GM12878 (cell line): Measurements from ENCODE around the gene FBRSL1.

Source experiments
- JUND ChIP-seq: IDR thresholded peaks from 2 replicates; pipeline ENCODE4 v1.6.1; 2012; ENCODE audit warnings: low read depth, mild to moderate bottlenecking, low read length, improper control_type of control experiment, moderate library complexity
- TF ChIP-seq, protein P1 (sequence below), 3 experiments: IDR thresholded peaks in 2 of 3; conservative IDR thresholded peaks in 1 of 3; 2 replicates each; pipeline ENCODE4 v1.5.1; 2011; ENCODE audit warnings: low read depth in 3 of 3, low read length in 3 of 3, mild to moderate bottlenecking in 3 of 3, control low read depth in 2 of 3, moderate library complexity in 2 of 3, inconsistent platforms in 1 of 3, mixed read lengths in 1 of 3; ENCODE audit not compliant: control insufficient read depth in 2 of 3, insufficient read depth in 1 of 3; ENCODE audit errors: extremely low read depth in 1 of 3
- TF ChIP-seq, protein P2 (sequence below): fragments of 450-650 bp; formaldehyde crosslinking; IDR thresholded peaks from 2 replicates; pipeline ENCODE4 v1.5.0; 2022; ENCODE audit warnings: mild to moderate bottlenecking, missing genetic modification characterization

DNA sequence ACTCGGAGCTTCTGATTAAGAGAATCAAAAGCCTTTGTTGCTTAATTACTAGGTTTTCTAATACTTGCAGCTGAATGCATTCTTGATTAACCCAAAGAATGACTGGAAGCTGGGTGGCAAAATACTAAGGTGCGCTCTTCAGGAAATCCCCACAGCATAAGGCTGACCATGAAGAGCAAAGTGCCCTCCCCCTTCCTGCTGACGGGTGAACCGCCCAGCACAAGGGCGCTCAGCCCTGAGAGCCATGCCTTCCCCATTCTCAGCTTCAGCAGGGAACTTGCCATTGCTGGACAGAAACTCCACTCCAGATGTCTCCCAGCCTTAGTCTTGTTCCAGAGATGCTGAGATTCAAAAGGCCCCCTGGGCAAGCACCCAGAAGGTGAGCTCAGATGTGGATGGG lies 27.2 kb upstream of the FBRSL1 start:
- TF ChIP-seq, protein P1, sequence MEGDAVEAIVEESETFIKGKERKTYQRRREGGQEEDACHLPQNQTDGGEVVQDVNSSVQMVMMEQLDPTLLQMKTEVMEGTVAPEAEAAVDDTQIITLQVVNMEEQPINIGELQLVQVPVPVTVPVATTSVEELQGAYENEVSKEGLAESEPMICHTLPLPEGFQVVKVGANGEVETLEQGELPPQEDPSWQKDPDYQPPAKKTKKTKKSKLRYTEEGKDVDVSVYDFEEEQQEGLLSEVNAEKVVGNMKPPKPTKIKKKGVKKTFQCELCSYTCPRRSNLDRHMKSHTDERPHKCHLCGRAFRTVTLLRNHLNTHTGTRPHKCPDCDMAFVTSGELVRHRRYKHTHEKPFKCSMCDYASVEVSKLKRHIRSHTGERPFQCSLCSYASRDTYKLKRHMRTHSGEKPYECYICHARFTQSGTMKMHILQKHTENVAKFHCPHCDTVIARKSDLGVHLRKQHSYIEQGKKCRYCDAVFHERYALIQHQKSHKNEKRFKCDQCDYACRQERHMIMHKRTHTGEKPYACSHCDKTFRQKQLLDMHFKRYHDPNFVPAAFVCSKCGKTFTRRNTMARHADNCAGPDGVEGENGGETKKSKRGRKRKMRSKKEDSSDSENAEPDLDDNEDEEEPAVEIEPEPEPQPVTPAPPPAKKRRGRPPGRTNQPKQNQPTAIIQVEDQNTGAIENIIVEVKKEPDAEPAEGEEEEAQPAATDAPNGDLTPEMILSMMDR (IDR thresholded peaks at IDR 0.05 in 2 of 3, conservative IDR thresholded peaks at IDR 0.05 in 1 of 3; ENCODE audit: control insufficient read depth in 2 of 3, extremely low read depth in 1 of 3, insufficient read depth in 1 of 3, low read depth in 3 of 3, low read length in 3 of 3) = no peak
- no peak for TF ChIP-seq JUND
- TF ChIP-seq, protein P2, sequence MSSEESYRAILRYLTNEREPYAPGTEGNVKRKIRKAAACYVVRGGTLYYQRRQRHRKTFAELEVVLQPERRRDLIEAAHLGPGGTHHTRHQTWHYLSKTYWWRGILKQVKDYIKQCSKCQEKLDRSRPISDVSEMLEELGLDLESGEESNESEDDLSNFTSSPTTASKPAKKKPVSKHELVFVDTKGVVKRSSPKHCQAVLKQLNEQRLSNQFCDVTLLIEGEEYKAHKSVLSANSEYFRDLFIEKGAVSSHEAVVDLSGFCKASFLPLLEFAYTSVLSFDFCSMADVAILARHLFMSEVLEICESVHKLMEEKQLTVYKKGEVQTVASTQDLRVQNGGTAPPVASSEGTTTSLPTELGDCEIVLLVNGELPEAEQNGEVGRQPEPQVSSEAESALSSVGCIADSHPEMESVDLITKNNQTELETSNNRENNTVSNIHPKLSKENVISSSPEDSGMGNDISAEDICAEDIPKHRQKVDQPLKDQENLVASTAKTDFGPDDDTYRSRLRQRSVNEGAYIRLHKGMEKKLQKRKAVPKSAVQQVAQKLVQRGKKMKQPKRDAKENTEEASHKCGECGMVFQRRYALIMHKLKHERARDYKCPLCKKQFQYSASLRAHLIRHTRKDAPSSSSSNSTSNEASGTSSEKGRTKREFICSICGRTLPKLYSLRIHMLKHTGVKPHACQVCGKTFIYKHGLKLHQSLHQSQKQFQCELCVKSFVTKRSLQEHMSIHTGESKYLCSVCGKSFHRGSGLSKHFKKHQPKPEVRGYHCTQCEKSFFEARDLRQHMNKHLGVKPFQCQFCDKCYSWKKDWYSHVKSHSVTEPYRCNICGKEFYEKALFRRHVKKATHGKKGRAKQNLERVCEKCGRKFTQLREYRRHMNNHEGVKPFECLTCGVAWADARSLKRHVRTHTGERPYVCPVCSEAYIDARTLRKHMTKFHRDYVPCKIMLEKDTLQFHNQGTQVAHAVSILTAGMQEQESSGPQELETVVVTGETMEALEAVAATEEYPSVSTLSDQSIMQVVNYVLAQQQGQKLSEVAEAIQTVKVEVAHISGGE = no peak
